ENCODE measurements around the gene MSL1.

The MSL1 gene

DNA sequence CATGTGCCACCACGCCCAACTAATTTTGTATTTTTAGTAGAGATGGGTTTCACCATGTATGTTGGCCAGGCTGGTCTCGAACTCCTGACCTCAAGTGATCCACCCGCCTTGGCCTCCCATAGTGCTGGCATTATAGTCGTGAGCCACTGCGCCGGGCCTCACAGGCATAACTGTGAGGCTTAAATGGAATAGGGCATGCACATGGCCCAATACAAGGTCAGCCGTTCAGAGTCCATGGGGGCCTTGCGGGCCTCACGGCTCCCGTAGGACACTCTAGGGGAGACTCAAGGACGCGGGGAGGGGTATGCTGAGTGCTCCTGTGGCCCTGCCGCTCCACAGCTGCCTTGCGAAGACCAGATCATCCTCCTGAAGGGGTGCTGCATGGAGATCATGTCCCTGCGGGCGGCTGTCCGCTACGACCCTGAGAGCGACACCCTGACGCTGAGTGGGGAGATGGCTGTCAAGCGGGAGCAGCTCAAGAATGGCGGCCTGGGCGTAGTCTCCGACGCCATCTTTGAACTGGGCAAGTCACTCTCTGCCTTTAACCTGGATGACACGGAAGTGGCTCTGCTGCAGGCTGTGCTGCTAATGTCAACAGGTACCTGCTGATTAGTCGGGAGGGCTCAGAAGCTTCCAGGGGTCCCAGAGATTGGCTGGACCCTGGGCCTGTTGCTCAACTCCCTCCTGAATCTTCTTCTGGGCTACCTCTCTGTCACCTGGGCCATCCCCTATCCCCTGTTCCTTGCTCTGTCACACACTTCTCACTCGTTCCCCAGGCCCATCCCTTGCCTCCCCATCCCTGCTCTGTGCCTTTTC, 33.7 kb upstream of the MSL1 start:
- Histone ChIP-seq H3K4me1 (no peaks in the 10 kb centered on the region), H3K36me3 (ENCODE audit: control insufficient read depth, insufficient read depth, low read length) (no peaks in the 10 kb centered on the region), H2AFZ (no peak overlapping the region), H3K4me3 (ENCODE audit: low read depth, low read length) (no peak overlapping the region), H3K9ac (no peak overlapping the region), H3K4me2 (ENCODE audit: low read length) (no peak overlapping the region), H3K27me3 (ENCODE audit: control insufficient read depth, insufficient read depth, low read length) (no peaks in the 10 kb centered on the region), H3K9me3 (ENCODE audit: control insufficient read depth, low read length) (no peaks in the 10 kb centered on the region), H3K27ac (no peak overlapping the region), H3K79me2 (peaks cover 3% of the 10 kb centered on the region)
- TF ChIP-seq, protein P1, sequence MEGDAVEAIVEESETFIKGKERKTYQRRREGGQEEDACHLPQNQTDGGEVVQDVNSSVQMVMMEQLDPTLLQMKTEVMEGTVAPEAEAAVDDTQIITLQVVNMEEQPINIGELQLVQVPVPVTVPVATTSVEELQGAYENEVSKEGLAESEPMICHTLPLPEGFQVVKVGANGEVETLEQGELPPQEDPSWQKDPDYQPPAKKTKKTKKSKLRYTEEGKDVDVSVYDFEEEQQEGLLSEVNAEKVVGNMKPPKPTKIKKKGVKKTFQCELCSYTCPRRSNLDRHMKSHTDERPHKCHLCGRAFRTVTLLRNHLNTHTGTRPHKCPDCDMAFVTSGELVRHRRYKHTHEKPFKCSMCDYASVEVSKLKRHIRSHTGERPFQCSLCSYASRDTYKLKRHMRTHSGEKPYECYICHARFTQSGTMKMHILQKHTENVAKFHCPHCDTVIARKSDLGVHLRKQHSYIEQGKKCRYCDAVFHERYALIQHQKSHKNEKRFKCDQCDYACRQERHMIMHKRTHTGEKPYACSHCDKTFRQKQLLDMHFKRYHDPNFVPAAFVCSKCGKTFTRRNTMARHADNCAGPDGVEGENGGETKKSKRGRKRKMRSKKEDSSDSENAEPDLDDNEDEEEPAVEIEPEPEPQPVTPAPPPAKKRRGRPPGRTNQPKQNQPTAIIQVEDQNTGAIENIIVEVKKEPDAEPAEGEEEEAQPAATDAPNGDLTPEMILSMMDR (IDR thresholded peaks at IDR 0.05) = no peak

GRCh38 chr17:40089077-40089895, 32.5 kb upstream of the MSL1 start:
- H3K4me2 ChIP-seq (ENCODE audit: low read length) = no peak overlapping the region
- H3K79me2 ChIP-seq = no peaks in the 10 kb centered on the region
- H3K9me3 ChIP-seq (ENCODE audit: control insufficient read depth, low read length) = no peaks in the 10 kb centered on the region
- no peak overlapping the region for H2AFZ ChIP-seq
- no peak overlapping the region for H3K27ac ChIP-seq
- no peak overlapping the region for H3K4me3 ChIP-seq (ENCODE audit: low read depth, low read length)
- no peaks in the 10 kb centered on the region for H3K4me1 ChIP-seq
- TF ChIP-seq, protein P1 (IDR thresholded peaks at IDR 0.05) = no peak
- no peaks in the 10 kb centered on the region for H3K27me3 ChIP-seq (ENCODE audit: control insufficient read depth, insufficient read depth, low read length)
- H3K9ac ChIP-seq = no peak overlapping the region
- no peaks in the 10 kb centered on the region for H3K36me3 ChIP-seq (ENCODE audit: control insufficient read depth, insufficient read depth, low read length)

- no peaks in the 10 kb centered on the region for H3K79me2 ChIP-seq
- no peak overlapping the region for H3K9ac ChIP-seq
- no peaks in the 10 kb centered on the region for H3K9me3 ChIP-seq (ENCODE audit: control insufficient read depth, low read length)
- no peak overlapping the region for H3K4me2 ChIP-seq (ENCODE audit: low read length)
- H3K4me1 ChIP-seq = no peaks in the 10 kb centered on the region
- no peaks in the 10 kb centered on the region for H3K27me3 ChIP-seq (ENCODE audit: control insufficient read depth, insufficient read depth, low read length)
- no peaks in the 10 kb centered on the region for H3K36me3 ChIP-seq (ENCODE audit: control insufficient read depth, insufficient read depth, low read length)
- H3K4me3 ChIP-seq (ENCODE audit: low read depth, low read length) = no peak overlapping the region
- H2AFZ ChIP-seq = no peak overlapping the region
- no peak overlapping the region for H3K27ac ChIP-seq
- TF ChIP-seq, protein P1 (IDR thresholded peaks at IDR 0.05) = no peak
These were observed 31.3 kb upstream of the MSL1 start for GRCh38 chr17:40090237-40091119.

- no peaks in the 10 kb centered on the region for H3K27me3 ChIP-seq (ENCODE audit: control insufficient read depth, insufficient read depth, low read length)
- no peak overlapping the region for H3K9ac ChIP-seq
- H3K79me2 ChIP-seq = no peaks in the 10 kb centered on the region
- no peak overlapping the region for H3K4me3 ChIP-seq (ENCODE audit: low read depth, low read length)
- H3K36me3 ChIP-seq (ENCODE audit: control insufficient read depth, insufficient read depth, low read length) = no peaks in the 10 kb centered on the region
- no peak overlapping the region for H3K27ac ChIP-seq
- H3K9me3 ChIP-seq (ENCODE audit: control insufficient read depth, low read length) = no peaks in the 10 kb centered on the region
- no peak overlapping the region for H3K4me2 ChIP-seq (ENCODE audit: low read length)
- H2AFZ ChIP-seq = no peak overlapping the region
- H3K4me1 ChIP-seq = no peaks in the 10 kb centered on the region
- TF ChIP-seq, protein P1 (IDR thresholded peaks at IDR 0.05) = no peak
These were observed 29.9 kb upstream of the MSL1 start for GRCh38 chr17:40091691-40092397.

Data from parathyroid adenoma (tissue), 2 donors.